NT2/D1 (cell line): ENCODE measurements around the gene ZDHHC7.

Experiments
- SUZ12 ChIP-seq: IDR thresholded peaks from 2 replicates; pipeline ENCODE4 v1.6.1; 2011; ENCODE audit not compliant: insufficient read length, insufficient read depth; ENCODE audit errors: extremely low read depth
- YY1 ChIP-seq: IDR thresholded peaks from 2 replicates; pipeline ENCODE4 v1.6.1; 2011; ENCODE audit not compliant: insufficient read length, insufficient read depth
- ZNF274 ChIP-seq: IDR thresholded peaks from 2 replicates; pipeline ENCODE4 v1.6.1; 2011; ENCODE audit warnings: mild to moderate bottlenecking, low read depth, low read length

DNA sequence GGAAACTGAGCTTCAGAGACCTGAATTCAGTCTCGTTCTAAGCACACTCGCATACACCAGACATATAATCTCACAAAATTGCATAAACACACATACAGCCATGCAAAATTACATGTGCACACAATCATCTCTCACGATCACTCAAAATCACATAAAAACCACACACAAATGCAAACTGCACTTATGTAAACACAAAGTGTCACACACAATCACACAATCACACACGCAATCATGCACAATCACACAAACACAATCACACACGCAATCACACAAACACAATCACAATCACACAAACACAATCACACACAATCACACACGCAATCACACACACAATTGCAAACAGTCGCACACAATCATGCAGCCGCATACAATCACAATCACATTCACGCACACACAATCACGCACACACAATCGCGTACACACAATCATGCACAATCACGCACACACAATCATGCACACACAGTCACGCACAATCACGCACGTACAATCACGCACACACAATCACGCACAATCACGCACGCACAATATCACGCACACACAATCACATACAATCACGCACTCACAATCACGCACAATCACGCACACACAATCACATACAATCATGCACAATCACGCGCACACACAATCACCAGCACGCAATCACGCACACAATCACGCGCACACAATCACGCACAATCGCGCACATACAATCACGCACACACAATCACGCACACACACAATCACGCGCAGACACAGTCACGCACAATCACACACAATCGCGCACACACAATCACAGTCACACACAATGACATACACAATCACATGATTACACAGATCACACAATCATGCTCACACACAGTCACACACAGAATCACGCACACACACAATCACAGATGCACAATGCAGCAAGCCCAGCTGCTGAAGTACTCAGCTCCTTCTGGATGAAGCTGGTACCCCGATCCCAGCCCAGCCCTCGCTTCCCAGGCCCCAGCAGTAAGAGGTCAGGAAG is 45.6 kb downstream of the ZDHHC7 start:
- TF ChIP-seq YY1 = no peak
- TF ChIP-seq ZNF274 = no peak
- TF ChIP-seq SUZ12 = no peak
